ENCODE data around the gene BRCA1.

GRCh38 chr17:43126911-43127290, 1.7 kb upstream of the BRCA1 start:
- no peak for TF ChIP-seq POLR2A (IDR thresholded peaks at IDR 0.05)
- TF ChIP-seq, protein P1, sequence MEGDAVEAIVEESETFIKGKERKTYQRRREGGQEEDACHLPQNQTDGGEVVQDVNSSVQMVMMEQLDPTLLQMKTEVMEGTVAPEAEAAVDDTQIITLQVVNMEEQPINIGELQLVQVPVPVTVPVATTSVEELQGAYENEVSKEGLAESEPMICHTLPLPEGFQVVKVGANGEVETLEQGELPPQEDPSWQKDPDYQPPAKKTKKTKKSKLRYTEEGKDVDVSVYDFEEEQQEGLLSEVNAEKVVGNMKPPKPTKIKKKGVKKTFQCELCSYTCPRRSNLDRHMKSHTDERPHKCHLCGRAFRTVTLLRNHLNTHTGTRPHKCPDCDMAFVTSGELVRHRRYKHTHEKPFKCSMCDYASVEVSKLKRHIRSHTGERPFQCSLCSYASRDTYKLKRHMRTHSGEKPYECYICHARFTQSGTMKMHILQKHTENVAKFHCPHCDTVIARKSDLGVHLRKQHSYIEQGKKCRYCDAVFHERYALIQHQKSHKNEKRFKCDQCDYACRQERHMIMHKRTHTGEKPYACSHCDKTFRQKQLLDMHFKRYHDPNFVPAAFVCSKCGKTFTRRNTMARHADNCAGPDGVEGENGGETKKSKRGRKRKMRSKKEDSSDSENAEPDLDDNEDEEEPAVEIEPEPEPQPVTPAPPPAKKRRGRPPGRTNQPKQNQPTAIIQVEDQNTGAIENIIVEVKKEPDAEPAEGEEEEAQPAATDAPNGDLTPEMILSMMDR (IDR thresholded peaks at IDR 0.05), result no peak

Measured in esophagus squamous epithelium (tissue), 4 donors.